WI38 (cell line): ENCODE results near the gene DMAC2L.

Source experiments
- H3K4me3 ChIP-seq: 2 replicates; pipeline ENCODE4 v1.5.1; 2011; ENCODE audit warnings: low read depth, mild to moderate bottlenecking, control low read depth, low read length
- TF ChIP-seq, protein P1 (sequence below): IDR thresholded peaks from 2 replicates; pipeline ENCODE4 v1.5.1; 2012; ENCODE audit warnings: low read depth, mild to moderate bottlenecking, control low read depth, low read length

Gene DMAC2L

DNA sequence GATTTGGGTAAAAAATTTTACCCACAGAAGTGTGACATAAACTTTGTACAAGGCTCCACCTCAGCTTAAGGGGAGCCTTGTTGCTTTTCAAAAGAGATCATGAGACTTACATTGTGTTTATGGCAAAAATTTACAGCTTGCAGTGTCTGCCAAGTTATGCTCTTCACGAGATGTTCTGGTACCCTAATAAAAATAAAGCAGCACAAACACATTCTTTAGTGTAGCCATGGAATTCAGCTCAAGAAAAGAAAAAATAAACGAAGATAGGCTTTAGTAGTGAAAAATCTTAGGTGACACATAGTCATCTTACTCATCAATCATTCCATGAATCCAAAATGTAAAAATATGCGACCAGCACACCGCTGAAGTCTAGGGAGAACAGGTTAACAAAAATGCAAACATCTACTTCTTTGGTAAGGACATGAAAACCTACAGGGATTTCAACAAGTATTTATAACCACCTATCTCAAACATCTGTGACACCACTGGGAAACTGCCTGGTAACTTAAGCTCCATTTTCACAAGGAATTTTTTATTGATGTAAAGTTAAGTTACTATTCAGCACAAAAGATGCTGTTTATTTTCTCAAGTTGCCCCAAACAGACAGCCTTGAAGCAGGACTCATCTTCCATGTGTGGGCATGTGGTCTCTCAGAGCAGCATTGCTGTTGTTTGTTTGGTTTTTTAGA, 32.9 kb downstream of the DMAC2L start:
- TF ChIP-seq, protein P1, sequence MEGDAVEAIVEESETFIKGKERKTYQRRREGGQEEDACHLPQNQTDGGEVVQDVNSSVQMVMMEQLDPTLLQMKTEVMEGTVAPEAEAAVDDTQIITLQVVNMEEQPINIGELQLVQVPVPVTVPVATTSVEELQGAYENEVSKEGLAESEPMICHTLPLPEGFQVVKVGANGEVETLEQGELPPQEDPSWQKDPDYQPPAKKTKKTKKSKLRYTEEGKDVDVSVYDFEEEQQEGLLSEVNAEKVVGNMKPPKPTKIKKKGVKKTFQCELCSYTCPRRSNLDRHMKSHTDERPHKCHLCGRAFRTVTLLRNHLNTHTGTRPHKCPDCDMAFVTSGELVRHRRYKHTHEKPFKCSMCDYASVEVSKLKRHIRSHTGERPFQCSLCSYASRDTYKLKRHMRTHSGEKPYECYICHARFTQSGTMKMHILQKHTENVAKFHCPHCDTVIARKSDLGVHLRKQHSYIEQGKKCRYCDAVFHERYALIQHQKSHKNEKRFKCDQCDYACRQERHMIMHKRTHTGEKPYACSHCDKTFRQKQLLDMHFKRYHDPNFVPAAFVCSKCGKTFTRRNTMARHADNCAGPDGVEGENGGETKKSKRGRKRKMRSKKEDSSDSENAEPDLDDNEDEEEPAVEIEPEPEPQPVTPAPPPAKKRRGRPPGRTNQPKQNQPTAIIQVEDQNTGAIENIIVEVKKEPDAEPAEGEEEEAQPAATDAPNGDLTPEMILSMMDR, result no peak
- no peak overlapping the region for H3K4me3 ChIP-seq

- TF ChIP-seq, protein P1, result no peak
- H3K4me3 ChIP-seq, result no peak overlapping the region
Observed at GRCh38 chr14:50345846-50346422, 33.8 kb downstream of the DMAC2L start.

GRCh38 chr14:50347521-50347920, 35.4 kb downstream of the DMAC2L start:
- TF ChIP-seq, protein P1, result no peak
- no peak overlapping the region for H3K4me3 ChIP-seq

DNA sequence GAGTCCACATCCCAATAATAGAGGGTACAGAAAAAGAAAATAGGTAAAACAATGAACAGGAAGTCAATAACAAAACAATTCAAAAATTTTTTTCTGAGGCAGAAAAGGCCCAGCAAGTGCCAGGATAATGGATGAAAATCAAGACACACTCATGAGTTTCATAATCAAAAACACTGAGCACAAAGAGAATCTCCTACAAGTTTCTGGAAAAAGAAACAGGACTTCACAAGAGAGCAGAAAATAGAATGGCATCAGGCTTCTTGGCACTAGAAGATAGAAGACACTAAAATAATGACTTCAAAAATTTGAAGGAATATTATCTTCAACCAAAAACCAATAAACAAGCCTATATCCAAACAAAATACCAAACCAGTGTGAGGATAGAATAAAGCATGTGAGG, 36.8 kb downstream of the DMAC2L start:
- no peak overlapping the region for H3K4me3 ChIP-seq

GRCh38 chr14:50350975-50351374, 38.9 kb downstream of the DMAC2L start:
- TF ChIP-seq, protein P1, result no peak
- no peak overlapping the region for H3K4me3 ChIP-seq

More for the DNA sequence above, 36.8 kb downstream of the DMAC2L start:
- TF ChIP-seq, protein P1, result no peak

DNA sequence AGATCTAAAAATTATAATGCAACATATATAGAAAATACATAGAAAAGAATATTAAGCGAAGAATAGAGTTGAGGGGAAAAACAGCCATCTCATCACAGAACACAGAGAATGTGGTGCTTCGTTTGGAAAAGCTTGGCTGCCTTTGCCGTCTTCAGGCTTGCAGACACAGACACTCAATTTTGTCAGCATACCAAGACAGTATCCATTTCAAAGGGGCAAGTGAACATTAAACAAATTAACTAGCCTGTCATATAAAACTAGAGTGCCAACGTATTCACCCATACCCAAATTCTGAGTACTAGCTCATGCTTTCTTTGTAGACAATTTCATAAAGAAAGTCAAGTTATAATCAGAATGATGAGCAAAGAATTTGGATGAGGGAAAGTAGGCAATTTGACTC, 40.5 kb downstream of the DMAC2L start:
- TF ChIP-seq, protein P1, result no peak
- H3K4me3 ChIP-seq, result no peak overlapping the region

- no peak overlapping the region for H3K4me3 ChIP-seq
- TF ChIP-seq, protein P1, result no peak
Observed at GRCh38 chr14:50353126-50353525, 41.0 kb downstream of the DMAC2L start.
